Trophoblast cell (in vitro differentiated cells and primary cell): Measurements from ENCODE around the gene FLT4.

Experiments
- DNase-seq, 2 donors: peaks; one replicate each; pipeline ENCODE4 v3.0.0-alpha.2; 2016
- H2AFZ ChIP-seq: 2 replicates; pipeline ENCODE4 v1.6.1; 2013; ENCODE audit warnings: low read length, moderate library complexity, mild to moderate bottlenecking; ENCODE audit not compliant: insufficient read depth, poor library complexity
- H2AK5ac ChIP-seq: 2 replicates; pipeline ENCODE4 v1.6.1; 2013; ENCODE audit warnings: mild to moderate bottlenecking, low read length
- H2BK120ac ChIP-seq: 2 replicates; pipeline ENCODE4 v1.6.1; 2013; ENCODE audit warnings: low read length, mild to moderate bottlenecking, moderate library complexity; ENCODE audit not compliant: insufficient read depth, poor library complexity
- H2BK12ac ChIP-seq: 2 replicates; pipeline ENCODE4 v1.6.1; 2013; ENCODE audit warnings: mild to moderate bottlenecking, low read length, moderate library complexity
- H2BK5ac ChIP-seq: 2 replicates; pipeline ENCODE4 v1.6.1; 2013; ENCODE audit warnings: low read length, low read depth, moderate library complexity, mild to moderate bottlenecking; ENCODE audit not compliant: poor library complexity
- H3K14ac ChIP-seq: 2 replicates; pipeline ENCODE4 v1.6.1; 2013; ENCODE audit warnings: mild to moderate bottlenecking, low read length
- H3K18ac ChIP-seq: 2 replicates; pipeline ENCODE4 v1.6.1; 2013; ENCODE audit warnings: mild to moderate bottlenecking, low read length
- H3K23ac ChIP-seq: 2 replicates; pipeline ENCODE4 v1.6.1; 2013; ENCODE audit warnings: low read length
- H3K27ac ChIP-seq: 2 replicates; pipeline ENCODE4 v1.5.1; 2013; ENCODE audit warnings: low read depth, mild to moderate bottlenecking, inconsistent platforms, low read length, moderate library complexity
- H3K27me3 ChIP-seq: 2 replicates; pipeline ENCODE4 v1.6.1; 2013; ENCODE audit warnings: inconsistent platforms, mild to moderate bottlenecking, low read length, moderate library complexity; ENCODE audit not compliant: insufficient read depth
- H3K36me3 ChIP-seq, 2 experiments: 1 replicate in 1 of 2; 2 replicates in 1 of 2; pipeline ENCODE4 v1.6.1; 2013; ENCODE audit warnings: low read length in 2 of 2, mild to moderate bottlenecking in 2 of 2, moderate library complexity in 1 of 2; ENCODE audit not compliant: insufficient read depth in 2 of 2, control insufficient read depth in 1 of 2
- H3K4ac ChIP-seq: 2 replicates; pipeline ENCODE4 v1.6.1; 2013; ENCODE audit warnings: low read depth, mild to moderate bottlenecking, low read length, moderate library complexity
- H3K4me1 ChIP-seq, 2 experiments: 1 replicate in 1 of 2; 2 replicates in 1 of 2; pipeline ENCODE4 v1.6.1; 2013; ENCODE audit warnings: low read length in 2 of 2, mild to moderate bottlenecking in 2 of 2, moderate library complexity in 1 of 2; ENCODE audit not compliant: insufficient read depth in 2 of 2, control insufficient read depth in 1 of 2
- H3K4me2 ChIP-seq: 2 replicates; pipeline ENCODE4 v1.6.1; 2013; ENCODE audit warnings: inconsistent platforms, mild to moderate bottlenecking, low read length, moderate library complexity
- H3K4me3 ChIP-seq: 2 replicates; pipeline ENCODE4 v1.5.1; 2013; ENCODE audit warnings: mild to moderate bottlenecking, low read depth, low read length, inconsistent platforms
- H3K79me1 ChIP-seq: one replicate; pipeline ENCODE4 v1.6.1; 2013; ENCODE audit warnings: low read length
- H3K79me2 ChIP-seq: 2 replicates; pipeline ENCODE4 v1.6.1; 2013; ENCODE audit warnings: low read length, mild to moderate bottlenecking; ENCODE audit not compliant: control insufficient read depth, insufficient read depth, poor library complexity
- H3K9ac ChIP-seq: 2 replicates; pipeline ENCODE4 v1.6.1; 2013; ENCODE audit warnings: mild to moderate bottlenecking, low read length
- H3K9me3 ChIP-seq: 2 replicates; pipeline ENCODE4 v1.6.1; 2013; ENCODE audit warnings: low read depth, mild to moderate bottlenecking, control low read depth, inconsistent platforms, low read length; ENCODE audit not compliant: insufficient read depth
- H4K12ac ChIP-seq: 2 replicates; pipeline ENCODE4 v1.6.1; 2013; ENCODE audit warnings: low read depth, mild to moderate bottlenecking, low read length, moderate library complexity
- H4K8ac ChIP-seq: 2 replicates; pipeline ENCODE4 v1.6.1; 2013; ENCODE audit warnings: low read depth, mild to moderate bottlenecking, low read length, moderate library complexity
- H4K91ac ChIP-seq: one replicate; pipeline ENCODE4 v1.6.1; 2013; ENCODE audit warnings: low read depth, mild to moderate bottlenecking, low read length, moderate library complexity
- WGBS: extraction: QIAGEN DNeasy Blood & Tissue Kit; methylation state at CpG from one replicate; pipeline ENCODE4 v1.1.7; 2013; ENCODE audit warnings: missing lambda C conversion rate; ENCODE audit not compliant: insufficient read length, insufficient coverage; ENCODE audit errors: extremely low coverage; 5-methylcytosine and 5-hydroxymethylcytosine counted together

The FLT4 gene

DNA sequence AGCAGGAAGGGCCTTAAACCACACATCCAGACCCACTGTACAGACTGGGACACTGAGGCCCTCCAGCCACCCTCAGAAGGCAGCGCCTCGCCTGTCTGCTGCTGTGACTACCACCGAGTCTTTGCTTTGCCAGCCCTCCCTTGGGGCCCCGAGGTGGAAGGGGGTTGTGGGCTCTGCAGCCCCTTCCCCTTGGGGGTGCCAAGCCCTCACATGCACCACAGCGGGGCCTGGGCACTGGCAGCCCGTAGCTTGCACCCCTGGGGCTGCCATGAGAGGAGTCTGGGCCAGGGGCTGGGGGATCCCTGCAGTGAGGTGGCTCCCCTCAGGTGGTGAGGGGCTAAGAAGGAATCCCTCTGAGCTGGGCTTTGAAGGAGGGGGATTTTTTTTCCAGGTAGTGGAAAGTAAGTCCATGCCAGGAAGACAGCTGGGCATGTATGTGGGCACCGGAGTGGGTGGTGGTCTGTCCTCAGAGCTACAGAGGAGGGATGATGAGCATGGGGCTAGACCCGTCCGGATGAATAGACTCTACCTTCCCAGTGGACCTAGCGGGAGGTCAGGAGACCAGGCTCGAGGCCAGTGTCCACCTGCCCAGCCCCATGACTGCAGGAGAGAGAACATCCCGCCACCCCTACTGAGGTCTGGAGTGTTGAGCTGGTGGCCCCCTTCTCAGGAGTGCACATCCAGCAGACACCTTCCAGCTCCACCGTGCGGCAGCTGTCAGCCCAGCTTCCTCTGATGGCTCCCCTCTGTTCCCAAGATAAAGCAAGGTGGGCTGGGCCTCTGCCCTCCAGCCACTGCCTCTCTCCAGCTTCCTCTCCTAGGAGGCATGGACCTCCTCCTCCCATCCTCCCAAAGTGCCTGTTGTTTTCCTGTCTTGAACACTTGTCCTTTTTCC lies 15.9 kb downstream of the FLT4 start:
- H2BK120ac ChIP-seq, result no peak overlapping the region
- no peaks in the 10 kb centered on the region for H3K79me1 ChIP-seq
- H3K9ac ChIP-seq, result no peak overlapping the region
- no peak overlapping the region for H4K12ac ChIP-seq
- no peaks in the 10 kb centered on the region for H3K27me3 ChIP-seq
- no peak overlapping the region for H2AK5ac ChIP-seq
- WGBS, result no CpG with 5 or more reads among the region's 14 CpGs
- H3K9me3 ChIP-seq, result peaks cover 4% of the 10 kb centered on the region
- no peak overlapping the region for H3K18ac ChIP-seq
- no peak overlapping the region for H3K4me3 ChIP-seq
- H3K23ac ChIP-seq, result no peak overlapping the region
- no peak overlapping the region for H2BK12ac ChIP-seq
- no peak for DNase-seq
- H3K14ac ChIP-seq, result no peak overlapping the region
- no peak overlapping the region for H2AFZ ChIP-seq
- H4K91ac ChIP-seq, result no peak overlapping the region
- H3K4ac ChIP-seq, result no peak overlapping the region
- H3K36me3 ChIP-seq, result no peaks in the 10 kb centered on the region
- no peak overlapping the region for H3K27ac ChIP-seq
- H3K79me2 ChIP-seq, result no peaks in the 10 kb centered on the region
- no peaks in the 10 kb centered on the region for H3K4me1 ChIP-seq
- no peak overlapping the region for H4K8ac ChIP-seq
- no peak overlapping the region for H2BK5ac ChIP-seq
- H3K4me2 ChIP-seq, result no peak overlapping the region

- Histone ChIP-seq H3K14ac (no peak overlapping the region), H3K36me3 (no peaks in the 10 kb centered on the region), H3K27me3 (no peaks in the 10 kb centered on the region), H4K8ac (no peak overlapping the region), H2BK120ac (no peak overlapping the region), H3K9me3 (peaks cover 4% of the 10 kb centered on the region), H3K4me2 (no peak overlapping the region), H3K23ac (no peak overlapping the region), H2AK5ac (no peak overlapping the region), H4K12ac (no peak overlapping the region), H3K79me2 (no peaks in the 10 kb centered on the region), H3K9ac (no peak overlapping the region), H3K4ac (no peak overlapping the region), H3K18ac (no peak overlapping the region), H2AFZ (no peak overlapping the region), H2BK5ac (no peak overlapping the region), H3K4me1 (no peaks in the 10 kb centered on the region), H3K79me1 (no peaks in the 10 kb centered on the region), H3K27ac (no peak overlapping the region), H4K91ac (no peak overlapping the region), H2BK12ac (no peak overlapping the region), H3K4me3 (no peak overlapping the region)
- DNase-seq, result no peak
- no CpG with 5 or more reads among the region's 10 CpGs for WGBS
Measured at GRCh38 chr5:180632768-180633167, 16.6 kb downstream of the FLT4 start.

- Histone ChIP-seq H3K9me3 (peaks cover 4% of the 10 kb centered on the region), H2AFZ (no peak overlapping the region), H4K12ac (no peak overlapping the region), H3K4ac (no peak overlapping the region), H3K36me3 (no peaks in the 10 kb centered on the region), H3K9ac (no peak overlapping the region), H4K91ac (no peak overlapping the region), H3K4me2 (no peak overlapping the region), H2AK5ac (no peak overlapping the region), H3K18ac (no peak overlapping the region), H3K23ac (no peak overlapping the region), H2BK5ac (no peak overlapping the region), H3K4me3 (no peak overlapping the region), H3K14ac (no peak overlapping the region), H2BK12ac (no peak overlapping the region), H3K79me1 (no peaks in the 10 kb centered on the region), H4K8ac (no peak overlapping the region), H2BK120ac (no peak overlapping the region), H3K4me1 (no peaks in the 10 kb centered on the region), H3K79me2 (no peaks in the 10 kb centered on the region), H3K27ac (no peak overlapping the region), H3K27me3 (no peaks in the 10 kb centered on the region)
- no CpG with 5 or more reads among the region's 36 CpGs for WGBS
- DNase-seq, result no peak
Measured at GRCh38 chr5:180631549-180632383, 17.6 kb downstream of the FLT4 start.

- Histone ChIP-seq H2AFZ (no peak overlapping the region), H4K12ac (no peak overlapping the region), H2BK12ac (no peak overlapping the region), H2AK5ac (no peak overlapping the region), H3K79me1 (no peaks in the 10 kb centered on the region), H3K4me3 (no peak overlapping the region), H3K79me2 (no peaks in the 10 kb centered on the region), H3K4me2 (no peak overlapping the region), H3K18ac (no peak overlapping the region), H3K27me3 (no peaks in the 10 kb centered on the region), H3K36me3 (no peaks in the 10 kb centered on the region), H3K23ac (no peak overlapping the region), H2BK120ac (no peak overlapping the region), H3K9me3 (peaks cover 4% of the 10 kb centered on the region), H2BK5ac (no peak overlapping the region), H3K4me1 (no peaks in the 10 kb centered on the region), H4K8ac (no peak overlapping the region), H3K14ac (no peak overlapping the region), H3K4ac (no peak overlapping the region), H4K91ac (no peak overlapping the region), H3K9ac (no peak overlapping the region), H3K27ac (no peak overlapping the region)
- DNase-seq, result no peak
- WGBS, result no CpG with 5 or more reads among the region's 22 CpGs
Measured at GRCh38 chr5:180630426-180630825, 19.0 kb downstream of the FLT4 start.
